NCI-H187 (cell line): ENCODE measurements around the gene FRMD4A.

ENCODE experiments used
- DNase-seq, 2 experiments: peaks; one replicate each; lab custom pipeline; 2025; lab: John Stamatoyannopoulos, UW

The FRMD4A gene

GRCh38 chr10:14190702-14191101, 140.0 kb downstream of the FRMD4A start:
- no peak for DNase-seq

GRCh38 chr10:14186245-14186644, 144.5 kb downstream of the FRMD4A start:
- no peak for DNase-seq

GRCh38 chr10:14185316-14186045, 145.2 kb downstream of the FRMD4A start:
- no peak for DNase-seq

GRCh38 chr10:14184841-14185315, 145.8 kb downstream of the FRMD4A start:
- DNase-seq, result no peak

GRCh38 chr10:14182781-14183180, 147.9 kb downstream of the FRMD4A start:
- no peak for DNase-seq

- no peak for DNase-seq
Measured at GRCh38 chr10:14181567-14181936, 149.2 kb downstream of the FRMD4A start.

- DNase-seq, result no peak
Measured at GRCh38 chr10:14180911-14181566, 149.7 kb downstream of the FRMD4A start.

- DNase-seq, result no peak
Measured at GRCh38 chr10:14179251-14179650, 151.5 kb downstream of the FRMD4A start.

GRCh38 chr10:14173706-14174594, 156.8 kb downstream of the FRMD4A start:
- DNase-seq, result no peak

- no peak for DNase-seq
Measured at GRCh38 chr10:14173391-14173705, 157.4 kb downstream of the FRMD4A start.

- DNase-seq, result no peak
Measured at GRCh38 chr10:14172336-14172950, 158.3 kb downstream of the FRMD4A start.

GRCh38 chr10:14171336-14171735, 159.4 kb downstream of the FRMD4A start:
- DNase-seq, result no peak

GRCh38 chr10:14163377-14164086, 167.2 kb downstream of the FRMD4A start:
- DNase-seq, result no peak

GRCh38 chr10:14162629-14163344, 167.9 kb downstream of the FRMD4A start:
- no peak for DNase-seq

GRCh38 chr10:14162061-14162460, 168.7 kb downstream of the FRMD4A start:
- no peak for DNase-seq

- DNase-seq, result no peak
Measured at GRCh38 chr10:14160299-14160698, 170.4 kb downstream of the FRMD4A start.

- DNase-seq, result no peak
Measured at GRCh38 chr10:14158575-14158974, 172.1 kb downstream of the FRMD4A start.

- no peak for DNase-seq
Measured at GRCh38 chr10:14156104-14156503, 174.6 kb downstream of the FRMD4A start.

- DNase-seq, result no peak
Measured at GRCh38 chr10:14153570-14154055, 177.1 kb downstream of the FRMD4A start.

- no peak for DNase-seq
Measured at GRCh38 chr10:14151571-14151970, 179.2 kb downstream of the FRMD4A start.

GRCh38 chr10:14150526-14150925, 180.2 kb downstream of the FRMD4A start:
- DNase-seq, result no peak
